ENCODE results near the gene NCAM2.

DNA sequence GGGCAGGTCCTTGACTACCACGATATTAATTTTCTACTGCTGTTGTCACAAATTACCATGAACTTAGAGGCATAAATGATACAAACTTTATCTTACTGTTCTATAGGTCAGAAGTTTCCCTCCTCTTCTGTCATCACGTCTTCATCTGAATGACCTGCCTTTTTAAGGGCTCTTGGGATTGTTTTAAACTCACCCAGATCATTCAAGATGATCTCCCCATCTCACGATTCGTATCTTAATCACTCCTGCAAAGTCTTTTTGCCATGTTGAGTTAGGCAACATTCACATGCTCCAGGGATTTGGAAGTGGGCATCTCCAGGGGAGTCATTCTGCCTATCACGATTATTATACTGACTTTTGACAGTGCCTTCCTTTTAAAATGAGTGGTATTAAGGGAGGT lies 32.1 kb downstream of the NCAM2 start:
- no peak for TF ChIP-seq ZNF384 (IDR thresholded peaks at IDR 0.05)
- TF ChIP-seq NFRKB (IDR thresholded peaks at IDR 0.05), result no peak
- no peak for TF ChIP-seq SP1 (IDR thresholded peaks at IDR 0.05)
- no peak for TF ChIP-seq LEF1 (IDR thresholded peaks at IDR 0.05; ENCODE audit: borderline replicate concordance)
